ENCODE results near the gene SIRT1.

The SIRT1 gene

GRCh38 chr10:67853512-67853911, 30.9 kb upstream of the SIRT1 start:
- Histone ChIP-seq H4K8ac (ENCODE audit: low read depth, low read length) (no peak overlapping the region), H3K9me3 (replicated peaks in 1 of 2; ENCODE audit: control insufficient read depth in 2 of 2, insufficient read depth in 1 of 2, low read depth in 1 of 2, low read length in 2 of 2) (no peaks in the 10 kb centered on the region), H2AFZ (ENCODE audit: low read length) (peak overlapping the region; percentile 7), H3K79me1 (ENCODE audit: low read depth, low read length) (peaks cover 3% of the 10 kb centered on the region), H3K27ac (replicated peaks; ENCODE audit: low read length) (no peak overlapping the region), H2AK5ac (ENCODE audit: low read depth, low read length) (no peak overlapping the region), H2BK12ac (ENCODE audit: low read length) (no peak overlapping the region), H2BK15ac (ENCODE audit: low read length) (no peak overlapping the region), H3K4ac (ENCODE audit: low read length) (no peak overlapping the region), H3K36me3 (replicated peaks in 1 of 2; ENCODE audit: control insufficient read depth in 2 of 2, insufficient read depth in 2 of 2, low read length in 2 of 2) (no peaks in the 10 kb centered on the region), H3K4me1 (ENCODE audit: control insufficient read depth in 2 of 2, insufficient read depth in 1 of 2, low read depth in 1 of 2, low read length in 2 of 2) (no peaks in the 10 kb centered on the region), H3K4me3 (ENCODE audit: low read length in 2 of 2) (no peak overlapping the region), H2BK120ac (ENCODE audit: low read depth, low read length) (no peak overlapping the region), H3K4me2 (ENCODE audit: insufficient read depth, low read length, poor library complexity, severe bottlenecking) (no peak overlapping the region), H3K23ac (ENCODE audit: low read depth, low read length, poor library complexity) (no peak overlapping the region), H3K14ac (ENCODE audit: low read length) (no peak overlapping the region), H3K18ac (ENCODE audit: low read length) (no peak overlapping the region), H4K91ac (ENCODE audit: low read depth, low read length, poor library complexity) (no peak overlapping the region), H3K27me3 (ENCODE audit: control insufficient read depth in 3 of 3, insufficient read depth in 3 of 3, low read depth in 1 of 3, low read length in 3 of 3) (no peaks in the 10 kb centered on the region), H3K9ac (ENCODE audit: low read depth, low read length, poor library complexity) (no peak overlapping the region), H2BK5ac (ENCODE audit: low read length) (no peak overlapping the region)
- DNase-seq (ENCODE audit: low spot score) = no peak
- no CpG with 5 or more reads among the region's 3 CpGs for WGBS, 2 donors (ENCODE audit: extremely low coverage in 2 of 2, insufficient read length in 2 of 2, insufficient replicate concordance in 1 of 2)

GRCh38 chr10:67858971-67859370, 25.5 kb upstream of the SIRT1 start:
- DNase-seq (ENCODE audit: low spot score) = no peak
- H3K4me2 ChIP-seq (ENCODE audit: insufficient read depth, low read length, poor library complexity, severe bottlenecking) = no peak overlapping the region
- peaks cover 6 to 8% of the 10 kb centered on the region in 2 donors for H3K4me1 ChIP-seq (ENCODE audit: control insufficient read depth in 2 of 2, insufficient read depth in 1 of 2, low read depth in 1 of 2, low read length in 2 of 2)
- H4K91ac ChIP-seq (ENCODE audit: low read depth, low read length, poor library complexity) = no peak overlapping the region
- no peak overlapping the region for H2AK5ac ChIP-seq (ENCODE audit: low read depth, low read length)
- no peaks in the 10 kb centered on the region for H3K9me3 ChIP-seq (replicated peaks in 1 of 2; ENCODE audit: control insufficient read depth in 2 of 2, insufficient read depth in 1 of 2, low read depth in 1 of 2, low read length in 2 of 2)
- no peak overlapping the region for H3K23ac ChIP-seq (ENCODE audit: low read depth, low read length, poor library complexity)
- no peak overlapping the region for H2BK5ac ChIP-seq (ENCODE audit: low read length)
- H2BK12ac ChIP-seq (ENCODE audit: low read length) = no peak overlapping the region
- H2BK120ac ChIP-seq (ENCODE audit: low read depth, low read length) = no peak overlapping the region
- no peak overlapping the region for H3K4ac ChIP-seq (ENCODE audit: low read length)
- H2AFZ ChIP-seq (ENCODE audit: low read length) = no peak overlapping the region
- no peaks in the 10 kb centered on the region for H3K27me3 ChIP-seq (ENCODE audit: control insufficient read depth in 3 of 3, insufficient read depth in 3 of 3, low read depth in 1 of 3, low read length in 3 of 3)
- H3K14ac ChIP-seq (ENCODE audit: low read length) = no peak overlapping the region
- no peak overlapping the region for H3K9ac ChIP-seq (ENCODE audit: low read depth, low read length, poor library complexity)
- H3K4me3 ChIP-seq (ENCODE audit: low read length in 2 of 2) = no peak overlapping the region
- no peaks in the 10 kb centered on the region for H3K79me1 ChIP-seq (ENCODE audit: low read depth, low read length)
- H3K36me3 ChIP-seq (replicated peaks in 1 of 2; ENCODE audit: control insufficient read depth in 2 of 2, insufficient read depth in 2 of 2, low read length in 2 of 2) = no peaks in the 10 kb centered on the region
- H3K27ac ChIP-seq (replicated peaks; ENCODE audit: low read length) = no peak overlapping the region
- H2BK15ac ChIP-seq (ENCODE audit: low read length) = no peak overlapping the region
- H4K8ac ChIP-seq (ENCODE audit: low read depth, low read length) = no peak overlapping the region
- no peak overlapping the region for H3K18ac ChIP-seq (ENCODE audit: low read length)
- WGBS, 2 donors (ENCODE audit: extremely low coverage in 2 of 2, insufficient read length in 2 of 2, insufficient replicate concordance in 1 of 2) = no CpG with 5 or more reads among the region's 2 CpGs

GRCh38 chr10:67861750-67862432, 22.6 kb upstream of the SIRT1 start:
- H3K36me3 ChIP-seq (replicated peaks in 1 of 2; ENCODE audit: control insufficient read depth in 2 of 2, insufficient read depth in 2 of 2, low read length in 2 of 2) = no peaks in the 10 kb centered on the region
- no peak overlapping the region for H2BK12ac ChIP-seq (ENCODE audit: low read length)
- H3K23ac ChIP-seq (ENCODE audit: low read depth, low read length, poor library complexity) = no peak overlapping the region
- no peaks in the 10 kb centered on the region for H3K9me3 ChIP-seq (replicated peaks in 1 of 2; ENCODE audit: control insufficient read depth in 2 of 2, insufficient read depth in 1 of 2, low read depth in 1 of 2, low read length in 2 of 2)
- H4K91ac ChIP-seq (ENCODE audit: low read depth, low read length, poor library complexity) = no peak overlapping the region
- no peak overlapping the region for H3K4me3 ChIP-seq (ENCODE audit: low read length in 2 of 2)
- H3K27me3 ChIP-seq (ENCODE audit: control insufficient read depth in 3 of 3, insufficient read depth in 3 of 3, low read depth in 1 of 3, low read length in 3 of 3) = no peaks in the 10 kb centered on the region
- no peak overlapping the region for H3K18ac ChIP-seq (ENCODE audit: low read length)
- H3K14ac ChIP-seq (ENCODE audit: low read length) = no peak overlapping the region
- no peak overlapping the region for H3K9ac ChIP-seq (ENCODE audit: low read depth, low read length, poor library complexity)
- no CpG with 5 or more reads among the region's 4 CpGs for WGBS, 2 donors (ENCODE audit: extremely low coverage in 2 of 2, insufficient read length in 2 of 2, insufficient replicate concordance in 1 of 2)
- peak overlapping the region; percentile 42 for H2AFZ ChIP-seq (ENCODE audit: low read length)
- H2AK5ac ChIP-seq (ENCODE audit: low read depth, low read length) = no peak overlapping the region
- H3K4me2 ChIP-seq (ENCODE audit: insufficient read depth, low read length, poor library complexity, severe bottlenecking) = peak overlapping the region; percentile 29
- H2BK15ac ChIP-seq (ENCODE audit: low read length) = no peak overlapping the region
- no peak overlapping the region for H3K4ac ChIP-seq (ENCODE audit: low read length)
- no peak overlapping the region for H2BK5ac ChIP-seq (ENCODE audit: low read length)
- H4K8ac ChIP-seq (ENCODE audit: low read depth, low read length) = no peak overlapping the region
- no peak overlapping the region for H3K27ac ChIP-seq (replicated peaks; ENCODE audit: low read length)
- no peaks in the 10 kb centered on the region for H3K79me1 ChIP-seq (ENCODE audit: low read depth, low read length)
- no peak overlapping the region for H2BK120ac ChIP-seq (ENCODE audit: low read depth, low read length)
- peaks cover 6 to 8% of the 10 kb centered on the region in 2 donors for H3K4me1 ChIP-seq (ENCODE audit: control insufficient read depth in 2 of 2, insufficient read depth in 1 of 2, low read depth in 1 of 2, low read length in 2 of 2)
- no peak for DNase-seq (ENCODE audit: low spot score)

DNA sequence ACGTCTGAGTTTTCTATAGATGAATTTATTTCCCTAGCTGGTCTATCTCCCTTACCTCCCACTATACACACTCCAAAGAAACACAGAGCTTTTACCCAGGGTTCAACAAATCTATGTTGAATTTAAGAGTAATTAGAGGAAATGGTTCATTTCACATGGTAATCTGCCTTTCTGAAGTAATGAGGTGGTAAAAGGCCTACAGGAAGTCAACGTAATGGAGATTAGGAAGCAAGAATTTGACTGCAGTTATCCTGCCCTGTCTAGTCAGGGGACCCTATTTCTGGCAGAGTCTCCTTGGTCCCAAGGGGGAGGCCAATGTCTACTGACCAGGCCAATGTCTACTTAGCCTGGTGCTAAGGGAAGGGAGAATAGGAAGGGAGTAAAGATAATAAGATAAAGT, 21.4 kb upstream of the SIRT1 start:
- H3K4me3 ChIP-seq (ENCODE audit: low read length in 2 of 2) = no peak overlapping the region
- H2BK120ac ChIP-seq (ENCODE audit: low read depth, low read length) = no peak overlapping the region
- no peak overlapping the region for H3K4me2 ChIP-seq (ENCODE audit: insufficient read depth, low read length, poor library complexity, severe bottlenecking)
- H2BK12ac ChIP-seq (ENCODE audit: low read length) = no peak overlapping the region
- H3K14ac ChIP-seq (ENCODE audit: low read length) = no peak overlapping the region
- H3K4ac ChIP-seq (ENCODE audit: low read length) = no peak overlapping the region
- no peak overlapping the region for H2AK5ac ChIP-seq (ENCODE audit: low read depth, low read length)
- H4K8ac ChIP-seq (ENCODE audit: low read depth, low read length) = no peak overlapping the region
- H3K18ac ChIP-seq (ENCODE audit: low read length) = no peak overlapping the region
- H3K9ac ChIP-seq (ENCODE audit: low read depth, low read length, poor library complexity) = no peak overlapping the region
- no peaks in the 10 kb centered on the region for H3K27me3 ChIP-seq (ENCODE audit: control insufficient read depth in 3 of 3, insufficient read depth in 3 of 3, low read depth in 1 of 3, low read length in 3 of 3)
- no peaks in the 10 kb centered on the region for H3K9me3 ChIP-seq (replicated peaks in 1 of 2; ENCODE audit: control insufficient read depth in 2 of 2, insufficient read depth in 1 of 2, low read depth in 1 of 2, low read length in 2 of 2)
- H3K36me3 ChIP-seq (replicated peaks in 1 of 2; ENCODE audit: control insufficient read depth in 2 of 2, insufficient read depth in 2 of 2, low read length in 2 of 2) = no peaks in the 10 kb centered on the region
- H2AFZ ChIP-seq (ENCODE audit: low read length) = no peak overlapping the region
- no peaks in the 10 kb centered on the region for H3K79me1 ChIP-seq (ENCODE audit: low read depth, low read length)
- no peak overlapping the region for H3K27ac ChIP-seq (replicated peaks; ENCODE audit: low read length)
- no peak overlapping the region for H4K91ac ChIP-seq (ENCODE audit: low read depth, low read length, poor library complexity)
- peaks cover 6 to 8% of the 10 kb centered on the region in 2 donors for H3K4me1 ChIP-seq (ENCODE audit: control insufficient read depth in 2 of 2, insufficient read depth in 1 of 2, low read depth in 1 of 2, low read length in 2 of 2)
- WGBS, 2 donors (ENCODE audit: extremely low coverage in 2 of 2, insufficient read length in 2 of 2, insufficient replicate concordance in 1 of 2) = no CpG with 5 or more reads among the region's 2 CpGs
- no peak overlapping the region for H2BK15ac ChIP-seq (ENCODE audit: low read length)
- H2BK5ac ChIP-seq (ENCODE audit: low read length) = no peak overlapping the region
- no peak overlapping the region for H3K23ac ChIP-seq (ENCODE audit: low read depth, low read length, poor library complexity)
- DNase-seq (ENCODE audit: low spot score) = no peak

Measured in neuronal stem cell (in vitro differentiated cells).